ENCODE results near the gene SUB1.

Gene SUB1

DNA sequence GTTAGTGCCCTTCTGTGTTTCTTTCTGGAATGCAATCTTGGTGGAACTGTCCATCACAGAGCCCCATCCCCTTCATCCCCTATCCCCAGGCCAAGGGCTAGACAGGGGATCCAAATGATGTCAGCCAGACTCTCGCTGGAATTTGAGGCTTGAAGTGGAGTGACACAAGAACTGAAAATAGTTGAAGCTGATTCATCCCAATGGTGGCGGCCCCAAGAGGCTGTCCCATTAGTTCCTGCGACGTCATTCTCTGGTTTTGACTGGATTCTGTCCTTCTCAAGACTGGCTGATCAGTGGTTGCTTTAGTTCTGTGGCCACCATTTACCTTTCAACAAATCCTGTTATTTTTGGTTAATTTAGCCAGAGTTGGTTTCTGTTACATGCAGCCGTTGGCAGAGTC lies 59.9 kb downstream of the SUB1 start:
- no peak for DNase-seq (ENCODE audit: low read depth)

DNA sequence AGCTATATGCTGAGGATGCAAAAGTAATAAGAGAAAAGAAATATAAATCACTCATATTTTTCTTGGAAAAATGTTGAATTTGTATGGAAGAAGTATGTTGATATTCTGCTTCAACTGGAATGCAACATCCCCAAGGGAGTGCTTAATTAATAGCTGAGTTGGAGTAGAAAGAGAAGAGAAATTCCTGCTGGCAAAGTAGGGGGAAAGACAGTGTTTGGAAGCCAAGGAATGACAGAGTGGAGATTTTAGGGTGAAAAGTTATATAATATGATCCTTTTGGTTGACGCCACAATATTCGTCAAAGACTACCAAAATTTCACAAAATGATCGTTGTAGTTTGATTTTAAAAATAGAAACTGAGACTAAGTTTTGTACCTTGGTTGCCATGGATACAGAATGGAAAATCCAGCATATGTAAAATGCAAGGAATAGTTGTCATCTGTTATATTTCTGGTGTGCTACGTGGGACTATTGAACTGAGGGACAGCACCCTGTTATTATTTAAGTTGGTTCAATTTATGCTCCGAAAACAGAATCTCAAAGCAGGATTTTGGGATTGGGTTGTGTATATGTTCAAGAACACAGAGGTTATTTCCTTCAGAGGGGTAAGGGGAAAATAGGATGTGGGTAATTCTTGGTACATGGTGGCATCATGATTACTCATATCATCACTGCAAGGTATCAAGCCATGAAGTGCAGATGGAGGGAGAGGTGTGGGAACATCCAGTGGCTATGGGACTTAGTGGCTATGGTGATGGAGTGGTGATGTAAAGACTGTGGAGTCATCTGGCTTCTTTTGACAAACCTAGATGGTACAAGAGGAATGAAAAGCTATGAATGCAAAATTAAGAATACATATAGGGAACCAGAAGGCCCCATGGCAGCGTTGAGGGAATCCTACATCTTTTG lies 61.0 kb downstream of the SUB1 start:
- DNase-seq (ENCODE audit: low read depth) = no peak

DNA sequence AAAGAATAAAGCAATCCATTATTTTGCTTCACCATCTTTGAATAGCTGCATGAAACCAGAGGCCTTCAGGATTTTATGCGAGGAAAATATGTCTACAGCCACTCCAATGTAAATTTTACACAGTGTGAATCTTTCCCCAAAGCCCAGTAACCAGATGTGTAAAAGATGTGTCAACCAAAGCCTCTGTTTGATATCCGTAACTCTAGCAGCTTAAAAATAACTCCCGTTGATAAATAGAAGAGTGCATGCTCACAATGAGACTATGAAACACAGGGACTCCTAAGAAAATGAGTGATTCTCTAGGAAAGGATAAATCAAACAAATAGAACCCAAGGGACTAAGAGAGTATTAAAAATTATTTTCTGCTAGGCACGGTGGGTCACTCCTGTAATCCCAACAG lies 65.7 kb downstream of the SUB1 start:
- DNase-seq (ENCODE audit: low read depth) = no peak

DNA sequence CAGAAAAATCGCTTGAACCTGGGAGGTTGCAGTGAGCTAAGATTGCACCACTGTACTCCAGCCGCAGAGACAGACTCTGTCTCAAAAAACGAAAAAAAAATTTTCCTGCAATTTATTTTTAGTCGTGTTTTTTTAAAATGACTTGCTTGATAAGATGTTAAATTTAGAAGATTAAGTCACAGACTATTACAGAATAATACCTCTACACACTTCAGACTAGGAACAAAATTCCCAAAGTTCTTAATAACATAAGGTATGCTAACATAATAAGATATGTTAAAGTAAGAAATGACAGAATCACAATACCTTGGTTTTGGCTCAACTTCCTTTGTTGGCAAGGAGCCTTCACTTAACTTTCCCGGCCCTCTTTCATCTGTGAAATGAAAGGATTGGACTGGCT lies 66.3 kb downstream of the SUB1 start:
- no peak for DNase-seq (ENCODE audit: low read depth)

Measured in activated T-cell treated with anti-CD3 and anti-CD28 coated beads for 1 hour (primary cell).